GM12872 (cell line): ENCODE data around the gene CDK10.

Experiments
- CTCF ChIP-seq: IDR thresholded peaks from 3 replicates; pipeline ENCODE4 v1.5.1; 2011; ENCODE audit warnings: low read depth, mild to moderate bottlenecking, low read length, moderate library complexity; ENCODE audit not compliant: insufficient read depth

CDK10 gene

DNA sequence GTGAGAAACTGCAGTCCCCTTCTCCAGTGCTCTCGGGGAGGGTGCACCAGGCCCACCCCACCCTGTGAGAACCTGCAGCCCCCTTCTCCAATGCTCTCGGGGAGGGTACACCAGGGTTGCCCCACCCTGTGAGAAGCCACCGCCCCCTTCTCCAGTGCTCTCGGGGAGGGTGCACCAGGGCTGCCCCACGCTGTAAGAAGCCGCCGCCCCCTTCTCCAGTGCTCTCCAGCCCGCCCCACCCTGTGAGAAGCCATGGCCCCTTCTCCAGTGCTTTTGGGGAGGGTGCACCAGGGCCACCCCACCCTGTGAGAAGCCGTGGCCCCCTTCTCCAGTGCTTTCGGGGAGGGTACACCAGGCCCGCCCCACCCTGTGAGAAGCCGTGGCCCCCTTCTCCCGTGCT is 16.7 kb upstream of the CDK10 start:
- TF ChIP-seq CTCF: no peak

- TF ChIP-seq CTCF: no peak
These were observed 15.7 kb upstream of the CDK10 start for GRCh38 chr16:89670496-89671431.

DNA sequence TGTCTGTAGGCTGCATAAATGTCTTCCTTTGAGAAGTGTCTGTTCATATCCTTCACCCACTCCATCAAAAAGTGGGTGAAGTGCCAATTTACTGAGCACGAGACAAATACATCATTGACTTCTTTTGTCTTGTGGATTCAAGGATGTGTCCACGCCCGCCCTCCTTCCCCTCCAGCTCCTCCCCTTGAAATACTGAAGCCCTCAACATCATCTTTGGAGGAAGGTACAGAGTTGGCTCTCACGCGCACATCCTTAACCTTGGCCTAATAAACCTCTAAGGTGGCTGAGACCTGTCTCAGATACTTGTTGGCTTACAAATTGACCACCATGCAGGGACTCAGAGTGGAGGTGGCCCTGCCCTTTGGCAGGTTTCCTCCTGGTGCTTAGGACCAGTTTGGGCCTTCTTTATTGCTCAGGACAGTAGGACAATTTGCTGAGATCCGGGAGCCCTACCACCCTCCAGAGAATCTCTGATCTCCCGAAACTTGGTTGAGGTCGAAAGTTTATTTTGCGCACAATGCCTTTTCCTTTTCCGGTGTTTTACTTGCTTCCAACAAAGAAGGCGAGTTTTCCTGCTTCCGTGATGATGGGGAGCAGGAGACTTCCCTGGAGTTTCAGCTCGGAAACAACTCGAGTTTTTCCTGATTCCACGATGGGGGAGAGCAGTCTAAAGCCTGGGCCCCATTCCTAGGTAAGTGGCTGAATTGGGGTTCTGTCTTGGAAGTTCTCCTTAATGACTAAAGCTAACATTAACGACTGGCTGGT is 14.1 kb upstream of the CDK10 start:
- TF ChIP-seq CTCF: no peak

- TF ChIP-seq CTCF: no peak
These were observed 8.2 kb upstream of the CDK10 start for GRCh38 chr16:89678258-89678657.

- no peak for TF ChIP-seq CTCF
These were observed 573 bp upstream of the CDK10 start for GRCh38 chr16:89685916-89686315.

- TF ChIP-seq CTCF: no peak
These were observed 827 bp downstream of the CDK10 start for GRCh38 chr16:89687092-89687940.

- TF ChIP-seq CTCF: no peak
These were observed 1.9 kb downstream of the CDK10 start for GRCh38 chr16:89688395-89688794.
